CD14-positive monocyte (primary cell): ENCODE data around the gene NANOS3. TPM values are rescaled to one million over a fixed set of nuclear protein-coding genes. Genes with fewer than 3 reads are reported as not detected.

Experiments used
- DNase-seq, 3 donors: peaks; one replicate each; pipeline ENCODE4 v3.0.0-alpha.2; 2011 to 2022
- H2AFZ ChIP-seq: 2 replicates; pipeline ENCODE4 v1.6.0; 2012; ENCODE audit warnings: mild to moderate bottlenecking, low read depth, low read length, inconsistent platforms; ENCODE audit not compliant: insufficient read depth, poor library complexity, severe bottlenecking
- H3K27ac ChIP-seq, 2 donors: 1 replicate in 1 of 2; 2 replicates in 1 of 2; pipeline ENCODE4 v1.5.1; 2012 to 2013; ENCODE audit warnings: low read length in 2 of 2, control low read depth in 1 of 2, inconsistent platforms in 1 of 2, low read depth in 1 of 2, mild to moderate bottlenecking in 1 of 2
- H3K27me3 ChIP-seq, 2 donors: one replicate each; pipeline versions ENCODE4 v1.6.0 to v1.6.1; 2011 to 2013; ENCODE audit warnings: low read length in 2 of 2; ENCODE audit not compliant: control insufficient read depth in 2 of 2, insufficient read depth in 2 of 2
- H3K36me3 ChIP-seq, 2 donors: replicated peaks in 1 of 2; 1 replicate in 1 of 2; 2 replicates in 1 of 2; pipeline versions ENCODE4 v1.5.1 to v1.6.1; 2012 to 2013; ENCODE audit warnings: low read length in 2 of 2, control low read depth in 1 of 2, inconsistent platforms in 1 of 2, mild to moderate bottlenecking in 1 of 2; ENCODE audit not compliant: insufficient read depth in 2 of 2, control insufficient read depth in 1 of 2
- H3K4me1 ChIP-seq, 2 donors: 1 replicate in 1 of 2; 2 replicates in 1 of 2; pipeline versions ENCODE4 v1.5.1 to v1.6.1; 2012 to 2013; ENCODE audit warnings: low read length in 2 of 2, control low read depth in 1 of 2, inconsistent platforms in 1 of 2, mild to moderate bottlenecking in 1 of 2, moderate library complexity in 1 of 2; ENCODE audit not compliant: insufficient read depth in 2 of 2, control insufficient read depth in 1 of 2
- H3K4me2 ChIP-seq: replicated peaks from 2 replicates; pipeline ENCODE3; 2012; ENCODE audit warnings: low read length, moderate library complexity, mild to moderate bottlenecking; ENCODE audit not compliant: poor library complexity, severe bottlenecking; ENCODE audit errors: extremely low read depth
- H3K4me3 ChIP-seq, 3 experiments: fragments of 200-600 bp in 1 of 3; sonication (generic) in 1 of 3; replicated peaks in 1 of 3; 1 replicate in 2 of 3; 2 replicates in 1 of 3; pipeline ENCODE4 v1.5.1; 2011 to 2013; ENCODE audit warnings: low read length in 3 of 3, mild to moderate bottlenecking in 3 of 3, control low read depth in 2 of 3, low read depth in 2 of 3, inconsistent platforms in 1 of 3, moderate library complexity in 1 of 3
- H3K79me2 ChIP-seq: 2 replicates; pipeline ENCODE4 v1.6.0; 2012; ENCODE audit warnings: mild to moderate bottlenecking, control low read depth, inconsistent platforms, low read length, moderate library complexity; ENCODE audit not compliant: insufficient read depth
- H3K9ac ChIP-seq: 2 replicates; pipeline ENCODE4 v1.6.0; 2017; ENCODE audit warnings: low read length, mild to moderate bottlenecking; ENCODE audit not compliant: insufficient read depth, poor library complexity, severe bottlenecking
- H3K9me3 ChIP-seq, 2 donors: replicated peaks in 1 of 2; 1 replicate in 1 of 2; 2 replicates in 1 of 2; pipeline versions ENCODE4 v1.5.1 to v1.6.1; 2012 to 2013; ENCODE audit warnings: low read length in 2 of 2, control low read depth in 1 of 2; ENCODE audit not compliant: control insufficient read depth in 1 of 2, insufficient read depth in 1 of 2
- H4K20me1 ChIP-seq: 2 replicates; pipeline ENCODE4 v1.6.0; 2012; ENCODE audit warnings: mild to moderate bottlenecking, low read length, control low read depth, moderate library complexity; ENCODE audit not compliant: insufficient read depth
- H3K27ac Mint-ChIP-seq, 7 donors: one replicate each; pipeline ENCODE4 v1.8.0; 2020; ENCODE audit warnings: mild to moderate bottlenecking in 7 of 7, mixed read lengths in 7 of 7, moderate library complexity in 6 of 7, inconsistent platforms in 2 of 7
- H3K27me3 Mint-ChIP-seq, 3 donors: one replicate each; pipeline ENCODE4 v1.8.0; 2021 to 2022; ENCODE audit warnings: low read depth in 3 of 3, mild to moderate bottlenecking in 3 of 3, mixed read lengths in 3 of 3, moderate library complexity in 3 of 3, inconsistent platforms in 1 of 3
- H3K36me3 Mint-ChIP-seq, 2 donors: one replicate each; pipeline ENCODE4 v1.8.0; 2020; ENCODE audit warnings: mixed read lengths in 2 of 2, inconsistent platforms in 1 of 2, mild to moderate bottlenecking in 1 of 2
- H3K4me1 Mint-ChIP-seq: one replicate; pipeline ENCODE4 v1.8.0; 2020; ENCODE audit warnings: mild to moderate bottlenecking, mixed read lengths
- H3K4me3 Mint-ChIP-seq, 2 donors: one replicate each; pipeline ENCODE4 v1.8.0; 2020; ENCODE audit warnings: mild to moderate bottlenecking in 2 of 2, mixed read lengths in 2 of 2, moderate library complexity in 1 of 2
- H3K9me3 Mint-ChIP-seq, 7 donors: one replicate each; pipeline ENCODE4 v1.8.0; 2020 to 2022; ENCODE audit warnings: mixed read lengths in 7 of 7, mild to moderate bottlenecking in 6 of 7, moderate library complexity in 6 of 7, inconsistent platforms in 2 of 7
- CTCF ChIP-seq: fragments of 200-600 bp; IDR thresholded peaks from one replicate; pipeline ENCODE4 v1.8.0; 2022; ENCODE audit warnings: antibody characterized with exemption, mild to moderate bottlenecking
- WGBS: methylation state at CpG from one replicate; pipeline ENCODE4 v1.1.5; 2013; ENCODE audit warnings: missing lambda C conversion rate; ENCODE audit not compliant: insufficient coverage; 5-methylcytosine and 5-hydroxymethylcytosine counted together
- intact Hi-C, 2 donors: fragments of 100-400 bp; cut with micrococcal nuclease; formaldehyde crosslinking; loops; one replicate each; pipeline versions ENCODE4 v1.15.0 to v1.15.1; 2023
- polyA plus RNA-seq, 3 donors: library from polyadenylated mRNA; depleted of rRNA in 1 of 3; unstranded in 2 of 3; stranded (reverse) in 1 of 3; fragments of 300-500 nt in 2 of 3; fragments of >200 nt in 1 of 3; fragmentation: Illumina TruSeq in 2 of 3; gene quantifications; 1 replicate in 2 of 3; 2 replicates in 1 of 3; pipeline ENCODE4 v1.2.3, GENCODE V29; 2012 to 2021

Gene NANOS3
- polyA plus RNA-seq, 3 donors: not detected

DNA sequence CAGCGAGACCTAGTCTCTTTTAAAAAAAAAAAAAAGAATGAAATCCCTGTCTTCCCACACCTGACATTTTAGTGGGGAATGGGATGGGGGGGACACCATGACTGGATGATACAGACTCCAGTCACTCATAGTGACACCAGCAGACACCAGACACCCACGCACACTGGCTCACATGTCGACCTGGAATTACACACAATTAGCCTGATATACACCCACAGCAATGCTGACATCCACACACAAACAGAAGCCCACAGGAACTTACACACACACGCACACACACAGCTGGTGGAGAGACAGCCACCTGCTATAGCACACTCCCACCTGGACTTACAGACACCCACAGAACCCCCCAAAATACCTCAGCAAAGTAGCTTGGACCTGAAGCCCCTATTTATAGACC lies 8.3 kb upstream of the NANOS3 start:
- intact Hi-C loops: loop anchor here in 1 of 2 donors (5.0 kb wide), 1 partner anchor 86 kb away; no protein-coding TSS in a partner anchor
- peaks cover 17 to 37% of the 10 kb centered on the region in 2 donors for H3K27me3 ChIP-seq
- H3K27ac Mint-ChIP-seq: no peak overlapping the region

GRCh38 chr19:13869281-13869680 lies 7.7 kb upstream of the NANOS3 start:
- Histone ChIP-seq H3K4me1 (peaks cover 21 to 28% of the 10 kb centered on the region in 2 donors), H3K4me3 (no peak overlapping the region), H3K9ac (no peak overlapping the region), H3K9me3 (peaks cover 0 to 6% of the 10 kb centered on the region in 2 donors), H3K27ac (no peak overlapping the region), H3K79me2 (no peaks in the 10 kb centered on the region), H3K27me3 (peaks cover 15 to 31% of the 10 kb centered on the region in 2 donors), H3K4me2 (no peak overlapping the region), H4K20me1 (no peaks in the 10 kb centered on the region), H2AFZ (no peak overlapping the region), H3K36me3 (no peaks in the 10 kb centered on the region)
- peaks cover 35 to 61% (median 42%) of the 10 kb centered on the region in 3 donors for H3K27me3 Mint-ChIP-seq
- peaks cover 22% of the 10 kb centered on the region for H3K4me1 Mint-ChIP-seq
- no peak overlapping the region for H3K27ac Mint-ChIP-seq
- intact Hi-C loops: loop anchor here in 1 of 2 donors (5.0 kb wide), 1 partner anchor 87 kb away; no protein-coding TSS in a partner anchor
- H3K36me3 Mint-ChIP-seq: peaks cover 7 to 10% of the 10 kb centered on the region in 2 donors
- DNase-seq: no peak
- TF ChIP-seq CTCF: no peak
- no peak overlapping the region for H3K4me3 Mint-ChIP-seq
- 89% methylated on average over 12 of the region's 13 CpGs for WGBS
- H3K9me3 Mint-ChIP-seq: peaks cover 0 to 10% (median 6%) of the 10 kb centered on the region in 7 donors

More for the DNA sequence above, 8.3 kb upstream of the NANOS3 start:
- H3K36me3 ChIP-seq: no peaks in the 10 kb centered on the region
- H3K27ac ChIP-seq: no peak overlapping the region
- Mint-ChIP-seq H3K36me3 (peaks cover 9 to 12% of the 10 kb centered on the region in 2 donors), H3K9me3 (peaks cover 0 to 11% (median 6%) of the 10 kb centered on the region in 7 donors), H3K27me3 (peaks cover 41 to 62% (median 44%) of the 10 kb centered on the region in 3 donors), H3K4me1 (peaks cover 28% of the 10 kb centered on the region), H3K4me3 (no peak overlapping the region)
- H2AFZ ChIP-seq: no peak overlapping the region
- H3K4me1 ChIP-seq: peaks cover 27 to 34% of the 10 kb centered on the region in 2 donors
- no peak overlapping the region for H3K4me2 ChIP-seq
- no peaks in the 10 kb centered on the region for H4K20me1 ChIP-seq
- no peaks in the 10 kb centered on the region for H3K79me2 ChIP-seq
- H3K9ac ChIP-seq: no peak overlapping the region
- no peak overlapping the region for H3K4me3 ChIP-seq
- peaks cover 0 to 11% of the 10 kb centered on the region in 2 donors for H3K9me3 ChIP-seq
- WGBS: 94% methylated on average over 3 of the region's 4 CpGs
- no peak for DNase-seq
- TF ChIP-seq CTCF: no peak
